Activated naive CD4-positive, alpha-beta T cell treated with anti-CD3 and anti-CD28 coated beads, Interleukin-2, amount 50 U/mL, for 72 hours (primary cell): Measurements from ENCODE around the gene PCYT1A. TPM values are rescaled to one million over a fixed set of nuclear protein-coding genes. Genes with fewer than 3 reads are reported as not detected.
"Not testable (repeated sequence)": the region's sequence is repeated elsewhere in the genome, so short reads cannot be mapped to it uniquely, and the experiment has no call there.

Experiments used
- ATAC-seq, 2 donors: fragments of 150-1000 bp; cut with Tn5 transposase; 2 replicates each; pipeline ENCODE4 v1.10.0; 2021; ENCODE audit warnings: mild to moderate bottlenecking in 2 of 2, moderate library complexity in 2 of 2
- DNase-seq, 2 donors: peaks; one replicate each; pipeline ENCODE4 v3.0.0; 2021 to 2022; ENCODE audit warnings: low spot score in 2 of 2
- H3K27ac Mint-ChIP-seq, 2 donors: one replicate each; pipeline ENCODE4 v1.8.0; 2022; ENCODE audit warnings: mild to moderate bottlenecking in 2 of 2, mixed read lengths in 2 of 2
- H3K36me3 Mint-ChIP-seq, 2 donors: one replicate each; pipeline ENCODE4 v1.8.0; 2022; ENCODE audit warnings: mixed read lengths in 2 of 2
- H3K9me3 Mint-ChIP-seq, 2 donors: one replicate each; pipeline ENCODE4 v1.8.0; 2022; ENCODE audit warnings: mixed read lengths in 2 of 2
- total RNA-seq, 2 donors: library from RNA; stranded (reverse); gene quantifications; one replicate each; pipeline ENCODE4 v1.2.3, GENCODE V29; 2022

Gene PCYT1A
- total RNA-seq, result 10 to 100 TPM; 28.1 to 40.3 TPM

GRCh38 chr3:196287440-196288140 is at the start of gene PCYT1A:
TSS of gene PCYT1A (minus strand) at chr3:196287726. CDS start at chr3:196270531, 17,195 bp downstream.
- H3K36me3 Mint-ChIP-seq, result peaks cover 11 to 18% of the 10 kb centered on the region in 2 donors
- H3K27ac Mint-ChIP-seq, result peak within 1 kb of the TSS; percentile 96 to 98
- ATAC-seq, result peak; percentile 91 to 92
- no peaks in the 10 kb centered on the region for H3K9me3 Mint-ChIP-seq
- DNase-seq, result peak; percentile 66 to 85

DNA sequence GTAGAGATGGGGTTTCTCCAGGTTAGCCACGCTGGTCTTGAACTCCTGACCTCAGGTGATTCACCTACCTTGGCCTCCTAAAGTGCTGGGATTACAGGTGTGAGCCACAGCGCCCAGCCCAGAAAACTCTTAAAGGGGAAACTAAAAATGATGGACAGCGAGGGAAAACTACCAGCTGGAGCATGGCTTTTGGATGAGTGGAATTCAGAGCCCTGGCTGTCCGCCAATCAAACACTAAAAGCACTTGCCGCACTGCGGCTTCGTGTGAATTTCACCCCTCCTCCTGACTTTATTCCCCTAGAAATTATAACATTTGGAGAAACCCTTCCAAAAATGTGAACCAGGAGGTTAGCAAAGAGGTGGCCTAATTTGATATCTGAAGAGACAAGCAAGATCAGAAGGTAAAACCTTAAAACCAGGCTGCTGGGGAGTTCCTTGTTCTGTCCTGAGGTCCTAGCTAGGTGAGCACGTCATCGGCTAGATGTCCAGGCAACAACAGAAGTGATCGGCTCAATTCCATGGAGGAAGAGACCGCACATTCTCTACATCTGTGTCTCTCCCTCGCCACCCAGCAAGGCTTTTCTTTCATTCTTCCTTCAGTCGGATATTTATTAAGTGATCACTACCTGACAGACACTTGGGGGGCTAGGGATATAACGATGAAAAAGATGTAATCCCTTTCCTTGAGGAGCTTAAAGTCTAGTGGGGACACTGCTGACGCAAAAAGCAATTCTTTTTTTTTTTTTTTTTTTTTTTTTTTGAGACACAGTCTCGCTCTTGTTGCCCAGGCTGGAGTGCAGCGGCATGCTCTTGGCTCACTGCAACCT is 49.0 kb upstream of the PCYT1A start:
- no peak overlapping the region for H3K27ac Mint-ChIP-seq
- H3K9me3 Mint-ChIP-seq, result no peaks in the 10 kb centered on the region
- DNase-seq, result no peak
- no peaks in the 10 kb centered on the region for H3K36me3 Mint-ChIP-seq
- ATAC-seq, result no peak

- no peaks in the 10 kb centered on the region for H3K36me3 Mint-ChIP-seq
- DNase-seq (no peak), ATAC-seq (no peak)
- no peak overlapping the region for H3K27ac Mint-ChIP-seq
- H3K9me3 Mint-ChIP-seq, result no peaks in the 10 kb centered on the region
These were observed 48.0 kb upstream of the PCYT1A start for GRCh38 chr3:196335503-196335948.

DNA sequence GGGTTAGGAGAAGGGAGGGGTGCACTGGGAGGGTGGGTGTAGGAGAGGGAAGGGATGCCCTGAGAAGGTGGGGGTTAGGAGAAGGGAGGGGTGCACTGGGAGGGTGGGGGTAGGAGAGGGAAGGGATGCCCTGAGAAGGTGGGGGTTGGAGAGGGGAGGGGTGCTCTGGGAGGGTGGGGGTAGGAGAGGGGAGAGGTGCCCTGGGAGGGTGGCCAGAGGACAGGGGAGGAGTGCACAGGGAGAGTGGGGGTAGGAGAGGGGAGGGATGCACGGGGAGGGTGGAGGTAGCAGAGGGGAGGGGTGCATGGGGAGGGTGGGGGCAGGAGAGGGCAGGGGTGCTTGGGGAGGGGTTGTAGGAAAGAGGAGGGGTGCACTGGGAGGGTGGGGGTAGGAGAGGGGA is 47.5 kb upstream of the PCYT1A start:
- no peak for DNase-seq
- no peak for ATAC-seq
- Mint-ChIP-seq H3K9me3 (no peaks in the 10 kb centered on the region), H3K36me3 (no peaks in the 10 kb centered on the region), H3K27ac (no peak overlapping the region)

DNA sequence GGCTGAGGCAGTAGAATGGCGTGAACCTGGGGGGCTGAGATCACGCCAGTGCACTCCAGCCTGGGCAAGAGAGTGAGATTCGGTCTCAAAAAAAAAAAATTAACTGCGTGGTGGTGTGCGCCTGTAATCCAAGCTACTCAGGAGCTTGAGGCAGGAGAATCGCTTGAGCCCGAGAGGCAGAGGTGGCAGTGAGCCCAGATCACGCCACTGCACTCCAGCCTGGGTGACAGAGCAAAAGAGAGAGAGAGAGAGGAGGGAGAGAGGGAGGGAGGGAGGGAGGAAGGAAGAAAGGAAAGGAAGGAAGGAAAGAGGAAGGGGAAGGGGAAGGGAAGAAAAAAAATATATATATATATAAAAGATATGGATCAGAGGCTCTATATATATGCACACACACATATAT is 44.6 kb upstream of the PCYT1A start:
- Mint-ChIP-seq H3K27ac (no peak overlapping the region), H3K9me3 (no peaks in the 10 kb centered on the region), H3K36me3 (no peaks in the 10 kb centered on the region)
- DNase-seq (no peak), ATAC-seq (no peak)

GRCh38 chr3:196327405-196327804 is 39.9 kb upstream of the PCYT1A start:
- ATAC-seq, result no peak
- Mint-ChIP-seq H3K27ac (no peak overlapping the region), H3K9me3 (no peaks in the 10 kb centered on the region), H3K36me3 (no peaks in the 10 kb centered on the region)
- no peak for DNase-seq

DNA sequence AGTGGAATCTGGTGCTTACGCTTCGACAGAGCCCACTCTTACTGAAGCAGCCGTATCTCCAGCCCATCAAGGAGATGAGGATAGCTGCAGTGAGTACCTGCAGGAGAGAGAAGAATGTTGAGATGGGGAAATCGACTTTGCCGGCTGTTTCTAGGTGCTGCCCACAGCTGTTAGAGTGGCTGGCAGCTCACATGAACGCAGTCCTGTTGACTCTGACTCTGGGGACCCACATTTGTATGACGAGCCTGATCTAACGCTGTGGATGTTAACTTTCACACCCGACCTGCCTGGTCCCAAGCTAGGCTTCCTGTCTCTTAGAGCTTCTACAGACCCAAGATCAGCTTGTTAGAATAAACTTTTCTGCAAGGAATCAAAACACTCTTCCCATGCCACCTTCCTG is 39.4 kb upstream of the PCYT1A start:
- no peak for DNase-seq
- no peak overlapping the region for H3K27ac Mint-ChIP-seq
- ATAC-seq, result no peak
- no peaks in the 10 kb centered on the region for H3K9me3 Mint-ChIP-seq
- H3K36me3 Mint-ChIP-seq, result no peaks in the 10 kb centered on the region

- ATAC-seq (no peak), DNase-seq (no peak)
- Mint-ChIP-seq H3K9me3 (no peaks in the 10 kb centered on the region), H3K36me3 (no peaks in the 10 kb centered on the region), H3K27ac (no peak overlapping the region)
These were observed 36.2 kb upstream of the PCYT1A start for GRCh38 chr3:196323691-196324090.

DNA sequence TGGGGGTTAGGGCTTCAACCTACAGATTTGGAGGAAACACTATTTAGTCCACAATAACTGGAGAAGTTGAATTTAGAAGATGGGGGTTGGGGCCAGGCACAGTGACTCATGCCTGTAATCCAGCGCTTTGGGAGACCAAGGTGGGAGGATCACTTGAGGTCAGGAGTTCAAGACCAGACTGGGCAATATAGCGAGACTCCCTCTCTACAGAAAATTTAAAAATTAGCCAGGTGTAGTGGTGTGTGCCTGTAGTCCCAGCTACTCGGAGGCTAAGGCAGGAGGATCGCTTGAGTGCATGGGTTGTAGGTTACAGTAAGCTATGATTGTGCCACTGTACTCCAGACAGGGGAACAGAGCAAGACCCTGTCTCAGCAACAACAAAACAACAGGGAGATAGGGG is 35.5 kb upstream of the PCYT1A start:
- Mint-ChIP-seq H3K36me3 (peaks cover 0 to 4% of the 10 kb centered on the region in 2 donors), H3K27ac (no peak overlapping the region), H3K9me3 (no peaks in the 10 kb centered on the region)
- ATAC-seq (no peak), DNase-seq (no peak)

- H3K36me3 Mint-ChIP-seq, result peaks cover 0 to 18% of the 10 kb centered on the region in 2 donors
- no peaks in the 10 kb centered on the region for H3K9me3 Mint-ChIP-seq
- ATAC-seq (no peak), DNase-seq (no peak)
- H3K27ac Mint-ChIP-seq, result no peak overlapping the region
These were observed 33.6 kb upstream of the PCYT1A start for GRCh38 chr3:196321162-196321561.

DNA sequence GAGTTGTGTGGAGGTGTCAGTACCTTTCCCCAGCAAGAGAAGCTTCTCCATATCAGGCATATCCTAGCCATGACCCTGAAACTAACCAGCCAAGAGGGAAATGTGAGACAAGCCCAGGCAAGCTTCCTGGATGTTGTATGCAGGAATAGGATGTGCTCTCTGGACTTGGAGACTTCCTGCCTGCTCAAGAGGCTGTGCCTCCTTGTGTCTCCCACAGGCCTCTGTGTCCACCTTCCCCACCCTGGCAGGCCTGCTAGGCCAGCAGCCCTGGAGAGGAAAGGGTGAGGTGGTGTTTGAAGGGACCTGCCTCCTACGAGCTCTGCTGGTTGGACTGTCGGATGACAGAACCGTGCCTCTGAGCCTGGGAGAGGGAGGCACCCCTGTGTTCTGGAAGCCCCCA is 32.6 kb upstream of the PCYT1A start:
- no peak for ATAC-seq
- Mint-ChIP-seq H3K27ac (peak overlapping the region in 1 of 2 donors; percentile 97), H3K9me3 (no peaks in the 10 kb centered on the region), H3K36me3 (peaks cover 0 to 18% of the 10 kb centered on the region in 2 donors)
- no peak for DNase-seq

- Mint-ChIP-seq H3K9me3 (no peaks in the 10 kb centered on the region), H3K36me3 (peaks cover 0 to 18% of the 10 kb centered on the region in 2 donors), H3K27ac (peak within 1 kb of the TSS; percentile 97 to 99)
- ATAC-seq, result peak; percentile 93 to 95
- peak; percentile 88 to 92 for DNase-seq
These were observed 30.4 kb upstream of the PCYT1A start, which contains the start of gene DYNLT2B for GRCh38 chr3:196317687-196318467. TSS of gene DYNLT2B (minus strand) at chr3:196318240. CDS start at chr3:196318152, 88 bp downstream.

GRCh38 chr3:196316799-196317686 is 29.5 kb upstream of the PCYT1A start:
- not testable (repeated sequence) for DNase-seq, ATAC-seq, H3K9me3 Mint-ChIP-seq
- Mint-ChIP-seq H3K36me3 (peaks cover 0 to 18% of the 10 kb centered on the region in 2 donors), H3K27ac (peak overlapping the region; percentile 92 to 97)

GRCh38 chr3:196315821-196316220 is 28.3 kb upstream of the PCYT1A start:
- peaks cover 0 to 18% of the 10 kb centered on the region in 2 donors for H3K36me3 Mint-ChIP-seq
- ATAC-seq (no peak), DNase-seq (no peak)
- H3K9me3 Mint-ChIP-seq, result no peaks in the 10 kb centered on the region
- peak overlapping the region in 1 of 2 donors; percentile 44 for H3K27ac Mint-ChIP-seq

DNA sequence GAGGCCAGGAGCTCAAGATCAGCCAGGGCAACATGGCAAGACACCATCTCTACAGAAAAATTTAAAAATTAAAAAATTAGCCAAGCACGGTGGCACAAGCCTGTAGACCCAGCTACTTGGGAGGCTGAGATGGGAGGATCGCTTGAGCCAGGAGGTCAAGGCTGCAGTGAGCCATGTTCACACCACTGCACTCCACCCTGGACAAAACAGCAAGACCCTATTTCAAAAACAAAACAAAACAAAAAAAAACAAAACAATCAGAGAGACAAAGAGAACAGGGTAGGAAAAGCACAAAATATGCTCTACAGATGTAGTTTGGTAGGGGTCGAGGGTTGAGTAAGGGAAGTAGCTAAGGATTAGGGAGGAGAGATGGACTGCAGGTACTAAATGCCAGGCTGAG is 27.1 kb upstream of the PCYT1A start:
- ATAC-seq (no peak), DNase-seq (no peak)
- H3K36me3 Mint-ChIP-seq, result peaks cover 0 to 18% of the 10 kb centered on the region in 2 donors
- no peaks in the 10 kb centered on the region for H3K9me3 Mint-ChIP-seq
- no peak overlapping the region for H3K27ac Mint-ChIP-seq

GRCh38 chr3:196314086-196314485 is 26.6 kb upstream of the PCYT1A start:
- H3K27ac Mint-ChIP-seq, result not testable (repeated sequence)
- peaks cover 0 to 18% of the 10 kb centered on the region in 2 donors for H3K36me3 Mint-ChIP-seq

More at GRCh38 chr3:196314086-196314485, 26.6 kb upstream of the PCYT1A start:
- H3K9me3 Mint-ChIP-seq, DNase-seq, ATAC-seq: not testable (repeated sequence)
